GM19239 (cell line): ENCODE results near the gene CCDC197.

Experiments
- DNase-seq: peaks from one replicate; pipeline ENCODE4 v3.0.0; 2011; ENCODE audit warnings: low spot score; ENCODE audit not compliant: insufficient read length
- FAIRE-seq: peaks from 2 replicates; lab custom pipeline; 2011; peaks lifted over from hg19 to GRCh38; lab: Jason Lieb, UNC

CCDC197 gene

DNA sequence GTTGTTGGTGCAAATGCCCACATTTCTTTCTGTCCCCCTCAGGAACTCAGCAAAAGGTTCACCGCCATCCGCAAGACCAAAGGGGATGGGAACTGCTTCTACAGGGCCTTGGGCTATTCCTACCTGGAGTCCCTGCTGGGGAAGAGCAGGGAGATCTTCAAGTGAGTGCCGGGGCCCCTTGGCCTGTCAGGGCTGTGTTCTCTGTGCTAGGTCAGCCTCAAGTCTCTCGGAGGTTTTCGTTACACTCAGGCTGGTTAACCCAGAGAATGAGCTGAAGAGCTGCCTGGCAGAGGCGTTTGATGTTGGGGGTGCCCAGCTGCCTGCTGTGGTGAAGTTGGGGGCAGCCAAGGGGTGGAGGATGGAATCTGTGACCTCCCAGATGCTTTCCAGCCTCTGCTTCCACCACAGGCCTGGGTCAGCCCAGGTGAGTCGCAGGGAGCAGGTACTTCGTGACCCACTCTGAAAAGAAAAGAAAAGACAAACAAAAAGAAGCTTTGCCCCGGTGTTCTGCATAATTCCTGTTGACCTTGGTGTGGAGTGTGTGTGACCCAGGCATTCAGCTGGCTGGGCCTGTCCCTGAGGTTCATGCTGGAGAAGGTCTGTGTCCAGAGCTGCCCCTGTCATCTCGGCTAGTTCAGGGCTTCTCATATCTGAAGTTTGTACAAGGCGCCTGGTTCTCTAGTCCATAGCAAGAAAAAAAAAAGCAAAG lies 42.0 kb downstream of the CCDC197 start:
- no peak for DNase-seq
- FAIRE-seq: no peak

GRCh38 chr14:94040247-94040646 lies 43.1 kb downstream of the CCDC197 start:
- DNase-seq (no peak), FAIRE-seq (no peak)

DNA sequence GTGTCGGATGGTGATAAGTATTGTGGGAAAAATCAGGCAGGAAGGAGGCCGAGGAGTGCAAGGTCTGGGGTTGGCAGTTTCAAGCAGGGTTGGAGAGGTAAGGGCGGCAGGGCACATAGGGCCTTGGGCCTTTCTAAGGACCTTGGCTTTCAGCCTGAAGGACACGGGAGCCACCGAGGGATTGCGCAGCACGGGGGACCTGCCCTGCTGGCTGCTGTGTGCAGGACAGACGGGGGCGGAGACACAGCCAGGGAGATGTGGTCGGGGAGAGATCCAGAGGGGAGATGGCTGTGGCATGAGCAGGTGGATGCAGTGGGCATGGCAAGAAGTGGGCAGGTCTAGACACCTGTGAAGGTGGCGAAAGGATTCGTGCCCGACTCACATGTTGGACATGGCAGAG lies 43.7 kb downstream of the CCDC197 start:
- FAIRE-seq (no peak), DNase-seq (no peak)

- DNase-seq: no peak
- no peak for FAIRE-seq
Measured at GRCh38 chr14:94041551-94042346, 44.6 kb downstream of the CCDC197 start.

DNA sequence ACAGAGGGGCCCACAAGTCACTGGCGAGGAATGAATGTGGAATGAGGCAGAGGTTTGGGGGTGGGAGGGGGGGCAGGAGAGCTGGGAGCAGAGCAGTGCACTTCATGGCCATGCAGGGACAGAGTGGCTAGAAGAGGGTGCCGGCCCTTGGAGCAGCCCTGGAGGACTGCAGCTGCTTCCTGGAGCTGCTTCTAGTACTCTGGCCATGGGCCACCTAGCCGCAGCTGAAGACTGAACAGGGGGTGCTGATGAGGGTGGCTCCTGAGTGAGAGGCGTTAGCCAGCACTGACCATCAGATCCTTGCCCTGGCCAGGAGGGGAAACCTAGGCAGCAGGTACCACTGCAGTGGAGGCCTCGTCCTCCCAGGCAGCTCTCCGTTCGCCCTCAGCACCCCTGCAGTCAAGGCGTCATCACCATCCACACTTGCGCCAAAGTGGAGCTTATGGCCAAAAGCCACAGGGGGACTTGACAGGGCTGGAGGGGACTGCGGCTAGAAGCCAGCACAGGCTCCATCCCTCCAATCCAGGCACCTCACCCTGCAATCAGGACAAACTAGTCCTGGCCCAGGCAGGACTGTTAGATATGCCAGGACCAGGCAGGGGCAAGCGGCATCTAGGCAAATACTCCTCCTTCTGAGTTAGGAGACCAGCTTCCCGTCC lies 45.5 kb downstream of the CCDC197 start:
- DNase-seq: no peak
- FAIRE-seq: no peak

DNA sequence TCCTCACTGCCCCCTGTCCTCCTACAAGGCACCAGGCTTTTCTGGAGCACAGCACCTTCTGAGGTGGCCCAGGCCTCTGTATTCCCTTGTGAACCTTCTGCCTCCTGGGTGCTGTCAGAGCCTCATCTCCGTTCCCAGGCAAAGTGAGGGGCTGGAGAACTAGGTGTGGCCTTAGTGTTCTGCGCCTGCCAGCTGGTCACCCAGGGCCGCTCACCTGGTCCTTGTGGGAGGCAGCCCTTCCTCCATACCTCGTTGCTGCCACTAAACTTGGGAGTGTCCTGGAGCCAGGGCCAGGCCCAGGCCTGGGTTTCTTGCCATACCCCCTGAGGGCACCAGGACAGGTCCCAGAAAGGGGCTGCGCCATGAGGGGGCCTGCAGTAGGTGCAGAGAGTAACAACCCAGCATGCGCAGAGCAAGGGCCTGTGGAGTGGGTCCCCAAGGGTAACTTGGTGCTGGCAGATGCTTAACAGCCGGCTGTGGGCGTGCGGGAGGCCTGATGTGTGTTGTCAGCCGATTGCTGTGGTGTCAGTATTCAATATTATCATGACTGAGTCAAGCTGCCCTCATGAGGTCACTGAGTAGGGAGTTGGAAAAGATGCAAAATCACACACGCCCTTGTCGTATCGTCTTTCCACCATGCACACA lies 46.1 kb downstream of the CCDC197 start:
- no peak for FAIRE-seq
- no peak for DNase-seq

- no peak for DNase-seq
- FAIRE-seq: no peak
Measured at GRCh38 chr14:94043756-94044475, 46.8 kb downstream of the CCDC197 start.

DNA sequence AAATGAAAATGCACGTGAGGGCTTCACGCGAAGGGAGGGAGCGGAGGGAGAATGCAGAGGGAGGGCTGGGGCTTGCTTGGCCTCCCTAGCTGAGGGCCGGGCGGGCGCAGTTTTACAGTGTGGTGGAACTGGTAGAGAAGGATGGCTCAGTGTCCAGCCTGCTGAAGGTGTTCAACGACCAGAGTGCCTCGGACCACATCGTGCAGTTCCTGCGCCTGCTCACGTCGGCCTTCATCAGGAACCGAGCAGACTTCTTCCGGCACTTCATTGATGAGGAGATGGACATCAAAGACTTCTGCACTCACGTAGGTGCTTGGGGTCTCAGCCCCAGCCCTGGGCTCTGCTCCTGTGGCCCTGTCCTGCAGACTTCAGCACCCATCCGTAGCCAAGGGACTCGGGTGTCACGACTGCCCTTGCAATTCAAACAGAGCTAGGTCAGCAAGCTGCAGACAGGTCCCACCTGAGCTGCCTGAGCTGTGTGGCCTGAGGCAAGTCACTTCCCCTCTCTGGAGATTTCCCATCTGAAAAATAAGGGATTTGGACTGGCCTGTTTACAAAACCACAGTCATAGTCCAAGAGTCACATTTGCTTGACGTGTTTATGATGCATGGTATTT lies 47.5 kb downstream of the CCDC197 start:
- DNase-seq (no peak), FAIRE-seq (no peak)

DNA sequence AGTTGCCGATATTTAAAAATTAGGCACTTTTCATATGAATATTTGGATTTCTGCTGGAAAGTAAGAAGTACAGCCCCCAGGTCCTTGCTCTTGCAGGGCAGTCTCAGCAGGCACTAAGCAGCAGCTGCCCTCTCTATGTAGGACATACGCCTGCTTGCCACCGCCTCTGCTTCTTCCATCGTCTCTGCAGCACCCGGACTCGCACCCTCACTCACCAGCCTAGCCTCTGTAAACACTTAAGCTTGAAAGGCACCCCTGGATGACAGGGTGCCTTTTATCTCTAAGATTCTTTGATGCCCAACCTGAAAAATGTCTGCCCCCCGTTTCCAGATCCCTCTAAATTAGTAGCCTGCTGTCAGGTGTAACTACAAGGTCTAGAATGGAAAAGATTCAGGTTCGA lies 48.0 kb downstream of the CCDC197 start:
- no peak for FAIRE-seq
- DNase-seq: no peak

DNA sequence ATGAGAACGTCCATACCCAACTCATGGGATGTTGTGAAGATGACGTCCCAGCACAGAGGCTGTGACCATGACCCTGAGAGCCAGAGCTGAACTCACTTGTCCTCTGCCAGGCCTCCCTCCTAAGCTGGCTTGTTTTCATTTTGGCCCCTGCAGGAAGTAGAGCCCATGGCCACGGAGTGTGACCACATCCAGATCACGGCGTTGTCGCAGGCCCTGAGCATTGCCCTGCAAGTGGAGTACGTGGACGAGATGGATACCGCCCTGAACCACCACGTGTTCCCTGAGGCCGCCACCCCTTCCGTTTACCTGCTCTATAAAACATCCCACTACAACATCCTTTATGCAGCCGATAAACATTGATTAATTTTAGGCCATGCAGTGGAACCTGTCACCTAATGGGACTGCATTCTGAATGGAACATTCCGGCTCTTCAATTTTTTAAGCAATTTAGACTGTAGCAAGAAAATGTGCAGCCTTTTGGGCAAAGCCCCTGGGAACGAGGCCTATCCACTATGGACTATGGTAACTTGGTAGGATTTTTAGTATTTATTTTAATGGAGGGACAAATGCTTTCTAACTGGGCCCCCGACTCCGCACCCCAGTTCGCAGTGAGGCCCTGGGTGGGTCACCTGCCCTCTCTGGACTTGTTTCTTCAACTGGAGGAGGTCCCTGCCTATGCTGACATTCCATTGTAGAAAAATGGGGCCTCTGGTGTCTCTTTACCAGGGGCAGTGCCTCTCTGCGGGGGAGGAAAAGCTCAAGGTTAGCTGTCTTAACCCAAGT lies 48.7 kb downstream of the CCDC197 start:
- no peak for DNase-seq
- FAIRE-seq: no peak

- FAIRE-seq (no peak), DNase-seq (no peak)
Measured at GRCh38 chr14:94046696-94047250, 49.7 kb downstream of the CCDC197 start.

DNA sequence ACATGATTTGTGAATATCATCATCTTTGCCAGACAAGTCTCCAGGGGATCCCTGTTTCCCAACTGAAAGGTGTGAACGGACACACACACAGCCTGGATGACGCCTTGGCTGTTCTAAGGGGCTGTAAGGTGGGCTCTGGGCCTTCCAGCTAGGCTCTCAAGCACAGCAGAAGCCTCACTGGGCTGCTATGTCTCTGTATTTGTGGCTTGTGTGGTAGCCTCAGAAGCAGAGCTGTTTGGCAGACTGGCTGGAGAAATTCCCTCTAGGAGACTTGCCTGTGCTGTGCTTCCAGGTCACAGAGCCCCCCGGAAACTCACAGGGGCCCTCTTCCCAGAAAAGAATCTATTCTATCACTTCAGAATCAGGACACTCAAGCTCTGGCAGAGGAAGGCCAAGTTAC lies 50.5 kb downstream of the CCDC197 start:
- DNase-seq (no peak), FAIRE-seq (no peak)

DNA sequence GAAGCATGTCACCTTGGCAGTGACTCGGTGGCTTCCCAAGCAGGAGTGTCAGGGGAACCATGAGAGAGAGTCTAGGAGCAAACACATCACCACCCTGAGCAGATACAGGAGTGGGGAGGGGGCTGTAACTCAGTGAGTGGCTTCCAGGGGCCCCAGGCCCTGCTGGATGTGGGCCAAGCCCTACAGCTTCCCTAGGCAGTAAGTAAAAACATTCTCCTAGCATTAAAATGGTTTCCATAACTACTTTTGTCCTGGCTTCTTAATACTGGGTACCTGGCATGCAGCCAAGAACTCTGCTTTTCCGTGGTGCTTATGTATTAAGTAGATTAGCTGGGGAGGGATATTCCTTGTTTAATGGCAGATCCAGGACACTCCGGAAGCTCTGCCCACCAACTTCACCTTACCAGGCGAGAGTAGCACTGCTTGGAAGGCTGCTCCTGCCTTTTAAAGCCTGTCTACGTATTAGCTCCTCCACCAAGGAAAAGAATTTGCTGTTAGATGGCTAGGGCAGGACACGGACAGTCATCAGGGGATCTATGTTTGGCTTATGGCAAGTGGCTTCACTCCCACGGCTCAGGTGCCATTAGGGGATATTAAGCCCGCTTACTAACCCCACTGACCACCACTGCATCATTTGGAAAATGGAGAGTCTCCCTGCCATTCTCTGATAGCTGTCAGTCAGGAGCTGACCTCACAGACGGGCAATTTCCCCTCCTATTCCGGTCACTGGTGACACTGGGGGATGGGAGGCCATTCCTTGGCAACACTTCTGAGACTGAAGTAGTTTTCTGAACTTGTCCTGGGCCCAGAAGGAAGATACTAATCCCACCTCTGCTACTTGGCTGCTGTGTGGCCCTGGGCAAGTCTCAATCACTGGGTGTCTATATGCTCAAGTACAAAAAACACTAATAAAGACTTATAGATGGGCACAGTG lies 51.9 kb downstream of the CCDC197 start:
- no peak for DNase-seq
- no peak for FAIRE-seq

- FAIRE-seq: no peak
- no peak for DNase-seq
Measured at GRCh38 chr14:94049625-94050023, 52.5 kb downstream of the CCDC197 start.

DNA sequence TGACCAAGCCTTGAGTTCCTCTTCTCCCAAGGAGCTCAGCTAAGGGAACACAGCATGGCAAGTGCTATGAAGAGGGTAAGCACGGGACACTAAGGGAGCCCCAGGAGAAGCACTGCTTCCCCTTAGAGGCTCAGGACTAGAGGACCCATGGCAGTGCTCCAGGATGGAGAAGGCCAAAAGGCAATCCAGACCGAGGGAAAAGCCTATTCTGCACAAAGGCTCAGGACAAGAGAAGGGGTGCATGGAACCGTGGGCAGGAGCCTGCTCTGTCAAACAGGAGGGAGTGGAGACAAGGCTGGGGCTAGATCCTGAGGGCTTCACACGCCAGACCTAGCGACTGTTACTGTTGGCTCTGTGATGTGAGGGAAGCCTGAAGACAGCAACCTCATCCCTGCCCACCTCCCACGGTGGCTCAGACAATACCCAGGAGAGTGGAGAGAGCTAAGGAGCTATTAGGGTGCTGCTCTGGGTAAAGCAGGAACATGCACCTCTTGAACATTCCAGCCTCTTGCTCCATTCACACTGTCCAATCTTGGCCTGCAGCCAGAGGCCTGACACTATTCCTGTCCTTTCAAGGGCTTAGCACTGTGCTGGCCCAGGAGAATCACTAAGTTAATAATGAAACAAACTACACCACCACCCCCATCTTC lies 53.3 kb downstream of the CCDC197 start:
- FAIRE-seq: no peak
- DNase-seq: no peak

DNA sequence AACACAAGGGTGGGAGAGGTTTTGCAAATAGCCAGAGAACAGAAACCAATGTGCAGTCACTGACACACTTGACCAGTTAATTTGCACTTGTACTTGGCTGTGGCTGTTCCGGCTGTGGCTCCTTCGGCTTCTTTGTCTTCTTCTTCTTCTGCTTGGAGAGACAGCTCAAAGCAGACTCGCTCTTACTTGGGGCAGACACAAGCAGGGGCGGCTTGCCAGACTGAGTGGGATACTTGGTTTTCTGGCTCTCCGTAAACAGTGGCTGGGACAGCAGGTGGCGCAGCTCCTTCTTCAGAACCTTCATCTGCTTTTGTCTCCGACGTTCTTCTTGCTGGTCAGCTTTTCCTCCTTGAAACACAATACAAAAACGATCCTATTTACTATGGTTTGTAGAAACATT lies 54.0 kb downstream of the CCDC197 start:
- no peak for FAIRE-seq
- DNase-seq: no peak

GRCh38 chr14:94051779-94052178 lies 54.7 kb downstream of the CCDC197 start:
- FAIRE-seq (no peak), DNase-seq (no peak)
